Gastroesophageal sphincter (tissue), 4 donors: Measurements from ENCODE around the gene SH2B3. TPM values are rescaled to one million over a fixed set of nuclear protein-coding genes. Genes with fewer than 3 reads are reported as not detected.
A peak's percentile ranks its signal among the peaks of the same experiment; 100 is the strongest.

Source experiments
- ATAC-seq: fragments of 150-250 bp; one replicate; pipeline ENCODE4 v1.9.1; 2016; ENCODE audit warnings: mild to moderate bottlenecking, moderate library complexity
- H3K27ac ChIP-seq, 4 donors: fragments of 200-600 bp; sonication (generic) in 3 of 4; 1 replicate in 3 of 4; 2 replicates in 1 of 4; pipeline ENCODE4 v1.5.1; 2016 to 2019
- H3K27me3 ChIP-seq: fragments of 200-600 bp; sonication (generic); one replicate; pipeline ENCODE4 v1.5.1; 2019
- H3K36me3 ChIP-seq, 2 donors: fragments of 200-600 bp; sonication (generic); one replicate each; pipeline ENCODE4 v1.5.1; 2019; ENCODE audit warnings: control low read depth in 1 of 2
- H3K4me1 ChIP-seq, 3 donors: fragments of 200-600 bp; sonication (generic); 1 replicate in 2 of 3; 2 replicates in 1 of 3; pipeline ENCODE4 v1.5.1; 2016 to 2019; ENCODE audit warnings: control low read depth in 2 of 3
- H3K4me3 ChIP-seq, 2 donors: fragments of 200-600 bp; sonication (generic); one replicate each; pipeline ENCODE4 v1.5.1; 2019; ENCODE audit warnings: mild to moderate bottlenecking in 1 of 2, moderate library complexity in 1 of 2
- H3K9me3 ChIP-seq, 3 donors: fragments of 200-600 bp; sonication (generic); one replicate each; pipeline ENCODE4 v1.5.1; 2017 to 2019; ENCODE audit warnings: control low read depth in 2 of 3
- CTCF ChIP-seq, 4 experiments: fragments of 200-600 bp in 2 of 4; fragments of 450-650 bp in 2 of 4; sonication (generic) in 1 of 4; IDR thresholded peaks; one replicate each; pipeline ENCODE4 v1.5.1; 2017 to 2019; ENCODE audit warnings: antibody characterized with exemption in 4 of 4, mild to moderate bottlenecking in 2 of 4, moderate library complexity in 2 of 4
- EP300 ChIP-seq: sonication (generic); formaldehyde crosslinking; IDR thresholded peaks from one replicate; pipeline ENCODE4 v1.6.1; 2017; ENCODE audit warnings: antibody characterized with exemption, mild to moderate bottlenecking
- POLR2A ChIP-seq, 2 donors: fragments of 450-650 bp; IDR thresholded peaks; one replicate each; pipeline ENCODE4 v1.6.1; 2017; ENCODE audit warnings: antibody characterized with exemption in 2 of 2, mild to moderate bottlenecking in 2 of 2, moderate library complexity in 1 of 2
- POLR2AphosphoS5 ChIP-seq: sonication (generic); formaldehyde crosslinking; IDR thresholded peaks from one replicate; pipeline ENCODE4 v1.6.1; 2017; ENCODE audit warnings: antibody characterized with exemption
- WGBS, 2 donors: methylation state at CpG; one replicate each; pipeline ENCODE4 v1.1.5; 2018; ENCODE audit warnings: low coverage in 1 of 2; 5-methylcytosine and 5-hydroxymethylcytosine counted together
- total RNA-seq, 4 donors: library from RNA; depleted of rRNA; stranded (reverse); fragments of >200 nt; gene quantifications; one replicate each; pipeline ENCODE4 v1.1.0, GENCODE V29; 2016

Gene SH2B3
- total RNA-seq, 4 donors from 2014 or later: 17.0 to 33.1 (median 23.3) TPM

GRCh38 chr12:111425655-111426054 is 19.9 kb downstream of the SH2B3 start:
- TF ChIP-seq POLR2A (IDR thresholded peaks at IDR 0.05) (no peak), EP300 (no peak), POLR2AphosphoS5 (no peak), CTCF (IDR thresholded peaks at IDR 0.05) (no peak)
- Histone ChIP-seq H3K9me3 (no peaks in the 10 kb centered on the region), H3K27me3 (no peaks in the 10 kb centered on the region), H3K4me3 (no peak overlapping the region), H3K4me1 (peaks cover 0 to 60% (median 20%) of the 10 kb centered on the region in 3 donors), H3K27ac (peak overlapping the region in 1 of 4 donors; percentile 5), H3K36me3 (peaks cover 0 to 13% of the 10 kb centered on the region in 2 donors)
- WGBS, 2 donors: 83% methylated on average over 1 to 4 of the region's 8 CpGs
- no peak for ATAC-seq

DNA sequence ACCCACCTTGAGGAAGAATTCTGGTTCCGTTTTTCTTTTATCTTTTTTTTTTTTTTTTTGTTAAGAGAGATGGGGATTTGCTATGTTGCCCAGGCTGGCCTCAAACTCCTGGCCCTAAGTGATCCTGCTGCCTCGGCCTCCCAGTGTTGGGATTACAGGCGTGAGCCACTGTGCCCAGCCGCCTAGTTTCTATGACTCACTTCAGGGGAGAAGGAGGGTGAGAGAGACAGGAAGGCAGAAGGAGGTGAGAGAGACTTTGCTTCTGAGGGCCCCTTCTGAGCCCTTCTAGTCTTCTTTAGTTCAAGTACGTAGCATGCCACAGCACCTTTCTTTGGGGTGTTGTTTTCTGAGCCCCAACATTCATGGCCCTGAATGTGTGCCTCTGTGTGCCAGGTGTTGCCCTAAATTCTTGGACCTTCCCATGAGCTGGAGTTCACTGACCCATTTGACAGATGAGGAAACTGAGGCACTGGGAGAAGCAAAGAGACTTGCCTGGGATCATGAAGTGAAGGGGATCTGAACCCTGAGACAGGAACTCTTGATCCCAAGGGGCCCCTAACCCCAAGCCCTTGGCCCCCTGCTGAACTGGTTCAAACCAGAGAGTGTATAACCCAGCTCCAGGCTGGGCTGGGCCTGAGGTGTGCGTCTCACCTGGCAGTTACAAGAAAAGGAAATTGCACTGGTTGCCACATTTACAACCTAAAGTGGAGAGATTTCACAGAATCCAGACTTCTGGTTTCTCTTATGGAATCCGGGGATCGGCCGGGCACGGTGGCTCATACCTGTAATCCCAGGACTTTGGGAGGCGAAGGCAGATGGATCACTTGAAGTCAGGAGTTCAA is 20.8 kb downstream of the SH2B3 start:
- peaks cover 0 to 69% (median 20%) of the 10 kb centered on the region in 3 donors for H3K4me1 ChIP-seq
- TF ChIP-seq POLR2A (IDR thresholded peaks at IDR 0.05) (no peak), CTCF (IDR thresholded peaks at IDR 0.05) (no peak), EP300 (no peak), POLR2AphosphoS5 (no peak)
- no peaks in the 10 kb centered on the region for H3K27me3 ChIP-seq
- WGBS, 2 donors: 82 to 93% methylated on average over 2 to 11 of the region's 11 CpGs
- H3K4me3 ChIP-seq: no peak overlapping the region
- ATAC-seq: no peak
- no peak overlapping the region for H3K27ac ChIP-seq
- H3K9me3 ChIP-seq: no peaks in the 10 kb centered on the region
- peaks cover 0 to 5% of the 10 kb centered on the region in 2 donors for H3K36me3 ChIP-seq

- Histone ChIP-seq H3K27me3 (no peaks in the 10 kb centered on the region), H3K4me1 (peaks cover 0 to 79% (median 24%) of the 10 kb centered on the region in 3 donors), H3K4me3 (no peak overlapping the region), H3K27ac (no peak overlapping the region), H3K9me3 (no peaks in the 10 kb centered on the region), H3K36me3 (no peaks in the 10 kb centered on the region)
- TF ChIP-seq CTCF (IDR thresholded peaks at IDR 0.05): no peak
- no peak for TF ChIP-seq POLR2A (IDR thresholded peaks at IDR 0.05)
- no peak for TF ChIP-seq POLR2AphosphoS5
- no peak for TF ChIP-seq EP300
- WGBS, 2 donors: no CpG with 5 or more reads among the region's 7 CpGs
- ATAC-seq: no peak
These were observed 21.8 kb downstream of the SH2B3 start for GRCh38 chr12:111427417-111428074.

DNA sequence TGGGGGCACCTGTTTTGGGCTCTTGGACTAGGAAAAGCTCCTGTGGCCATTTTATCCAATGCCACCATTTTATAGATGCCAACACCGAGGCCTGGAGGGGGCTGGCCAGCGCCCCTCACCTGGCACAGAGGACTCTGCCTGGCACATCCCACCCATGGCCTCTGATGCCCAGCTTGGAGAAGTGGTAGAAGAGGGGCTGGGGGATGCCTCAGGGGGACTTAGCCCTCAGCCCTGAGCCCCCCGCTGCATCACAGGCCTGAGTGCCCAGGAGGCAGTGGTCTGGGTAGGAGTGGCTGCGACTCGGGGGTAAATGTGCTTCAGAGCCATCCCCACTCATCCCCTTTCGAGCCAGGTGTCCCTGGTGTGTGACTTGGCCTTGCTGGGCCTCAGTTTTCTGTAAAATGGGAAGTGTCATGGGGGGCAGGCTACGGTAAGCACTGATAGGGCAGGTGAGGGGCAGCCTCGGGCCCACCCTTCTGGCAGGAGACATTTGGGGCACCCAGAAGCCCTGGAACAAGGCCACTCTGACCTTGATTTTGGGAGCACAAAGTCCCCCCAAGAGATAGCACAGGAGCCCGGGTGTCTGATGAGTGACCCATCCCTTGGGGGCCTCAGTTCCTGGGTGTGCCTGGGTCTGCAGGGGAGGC is 22.5 kb downstream of the SH2B3 start:
- Histone ChIP-seq H3K9me3 (no peaks in the 10 kb centered on the region), H3K27me3 (no peaks in the 10 kb centered on the region), H3K36me3 (no peaks in the 10 kb centered on the region), H3K4me3 (no peak overlapping the region), H3K27ac (peak overlapping the region in 3 of 4 donors; percentile 23 to 73 (median 31)), H3K4me1 (peaks cover 0 to 86% (median 26%) of the 10 kb centered on the region in 3 donors)
- ATAC-seq: no peak
- TF ChIP-seq CTCF (IDR thresholded peaks at IDR 0.05) (no peak), EP300 (no peak), POLR2A (IDR thresholded peaks at IDR 0.05) (no peak), POLR2AphosphoS5 (no peak)
- WGBS, 2 donors: 80% methylated on average over 1 of the region's 9 CpGs; no CpG with 5 or more reads in 1 of the 2 donors
